WTC11 (cell line): ENCODE results near the gene ETF1. TPM values are rescaled to one million over a fixed set of nuclear protein-coding genes. Genes with fewer than 3 reads are reported as not detected.
A peak's percentile ranks its signal among the peaks of the same experiment; 100 is the strongest.

Experiments used
- ARID4B ChIP-seq: sonication (generic); formaldehyde crosslinking; IDR thresholded peaks from 2 replicates; pipeline ENCODE4 v1.8.0; 2023; ENCODE audit warnings: missing genetic modification reagents, mild to moderate bottlenecking, borderline replicate concordance
- CBFB ChIP-seq: sonication (generic); formaldehyde crosslinking; IDR thresholded peaks from 2 replicates; pipeline ENCODE4 v1.8.1; 2022; ENCODE audit warnings: mild to moderate bottlenecking, low read depth, missing genetic modification reagents
- CREB1 ChIP-seq: sonication (generic); formaldehyde crosslinking; IDR thresholded peaks from 2 replicates; pipeline ENCODE4 v1.8.0; 2023; ENCODE audit warnings: mild to moderate bottlenecking, missing genetic modification reagents
- E2F1 ChIP-seq: sonication (generic); formaldehyde crosslinking; IDR thresholded peaks from 2 replicates; pipeline ENCODE4 v1.8.0; 2022; ENCODE audit warnings: mild to moderate bottlenecking, missing genetic modification reagents
- GTF2I ChIP-seq: fragments of 250-450 bp; sonication (Bioruptor Pico); conservative IDR thresholded peaks from 2 replicates; pipeline ENCODE4 v1.4.0; 2021; ENCODE audit warnings: mild to moderate bottlenecking
- IRF2 ChIP-seq: sonication (generic); formaldehyde crosslinking; IDR thresholded peaks from 2 replicates; pipeline ENCODE4 v1.8.0; 2022; ENCODE audit warnings: low read depth, missing genetic modification reagents, borderline replicate concordance
- MLX ChIP-seq: sonication (generic); formaldehyde crosslinking; IDR thresholded peaks from 2 replicates; pipeline ENCODE4 v1.8.1; 2023; ENCODE audit warnings: mild to moderate bottlenecking, missing genetic modification reagents, moderate library complexity
- MYBL2 ChIP-seq: sonication (generic); formaldehyde crosslinking; IDR thresholded peaks from 2 replicates; pipeline ENCODE4 v1.8.1; 2023; ENCODE audit warnings: mild to moderate bottlenecking, moderate library complexity, missing genetic modification reagents
- NFATC4 ChIP-seq: fragments of 250-450 bp; sonication (Bioruptor Pico); IDR thresholded peaks from 2 replicates; pipeline ENCODE4 v1.9.0; 2021; ENCODE audit warnings: mild to moderate bottlenecking
- ZBTB43 ChIP-seq: sonication (generic); formaldehyde crosslinking; IDR thresholded peaks from 2 replicates; pipeline ENCODE4 v1.8.1; 2023; ENCODE audit warnings: mild to moderate bottlenecking, missing genetic modification reagents
- ZNF138 ChIP-seq: sonication (generic); formaldehyde crosslinking; conservative IDR thresholded peaks from 2 replicates; pipeline ENCODE4 v1.8.1; 2022; ENCODE audit warnings: mild to moderate bottlenecking, moderate library complexity, missing genetic modification reagents
- ZNF219 ChIP-seq: sonication (generic); formaldehyde crosslinking; IDR thresholded peaks from 2 replicates; pipeline ENCODE4 v1.8.0; 2023; ENCODE audit warnings: missing genetic modification reagents, mild to moderate bottlenecking, borderline replicate concordance
- ZNF423 ChIP-seq: fragments of 250-450 bp; sonication (Bioruptor Pico); IDR thresholded peaks from 2 replicates; pipeline ENCODE4 v2.1.2; 2022; ENCODE audit warnings: mild to moderate bottlenecking, moderate library complexity
- ZNF425 ChIP-seq: fragments of 250-450 bp; sonication (Bioruptor Pico); conservative IDR thresholded peaks from 2 replicates; pipeline ENCODE4 v1.9.0; 2021; ENCODE audit warnings: mild to moderate bottlenecking
- ZNF512 ChIP-seq: sonication (generic); formaldehyde crosslinking; IDR thresholded peaks from 2 replicates; pipeline ENCODE4 v1.8.1; 2022; ENCODE audit warnings: missing genetic modification reagents, borderline replicate concordance
- ZNF671 ChIP-seq: fragments of 250-450 bp; sonication (Bioruptor Pico); IDR thresholded peaks from 2 replicates; pipeline ENCODE4 v1.8.0; 2021; ENCODE audit warnings: mild to moderate bottlenecking
- total RNA-seq: library from RNA; stranded (reverse); gene quantifications from 3 replicates; pipeline ENCODE4 v1.2.3, GENCODE V29; 2021
- TF ChIP-seq, protein P1 (sequence below): fragments of 250-450 bp; sonication (Bioruptor Pico); IDR thresholded peaks from 2 replicates; pipeline ENCODE4 v1.9.0; 2021; ENCODE audit warnings: moderate library complexity, mild to moderate bottlenecking, inconsistent platforms, borderline replicate concordance
- TF ChIP-seq, protein P2 (sequence below): sonication (generic); formaldehyde crosslinking; IDR thresholded peaks from 2 replicates; pipeline ENCODE4 v1.8.1; 2023; ENCODE audit warnings: mild to moderate bottlenecking, missing genetic modification reagents
- TF ChIP-seq, protein P3 (sequence below): sonication (generic); formaldehyde crosslinking; IDR thresholded peaks from 2 replicates; pipeline ENCODE4 v1.8.0; 2023; ENCODE audit warnings: mild to moderate bottlenecking, missing genetic modification reagents

Gene ETF1
- total RNA-seq, 1 experiment from 2014 or later = 137 TPM

DNA sequence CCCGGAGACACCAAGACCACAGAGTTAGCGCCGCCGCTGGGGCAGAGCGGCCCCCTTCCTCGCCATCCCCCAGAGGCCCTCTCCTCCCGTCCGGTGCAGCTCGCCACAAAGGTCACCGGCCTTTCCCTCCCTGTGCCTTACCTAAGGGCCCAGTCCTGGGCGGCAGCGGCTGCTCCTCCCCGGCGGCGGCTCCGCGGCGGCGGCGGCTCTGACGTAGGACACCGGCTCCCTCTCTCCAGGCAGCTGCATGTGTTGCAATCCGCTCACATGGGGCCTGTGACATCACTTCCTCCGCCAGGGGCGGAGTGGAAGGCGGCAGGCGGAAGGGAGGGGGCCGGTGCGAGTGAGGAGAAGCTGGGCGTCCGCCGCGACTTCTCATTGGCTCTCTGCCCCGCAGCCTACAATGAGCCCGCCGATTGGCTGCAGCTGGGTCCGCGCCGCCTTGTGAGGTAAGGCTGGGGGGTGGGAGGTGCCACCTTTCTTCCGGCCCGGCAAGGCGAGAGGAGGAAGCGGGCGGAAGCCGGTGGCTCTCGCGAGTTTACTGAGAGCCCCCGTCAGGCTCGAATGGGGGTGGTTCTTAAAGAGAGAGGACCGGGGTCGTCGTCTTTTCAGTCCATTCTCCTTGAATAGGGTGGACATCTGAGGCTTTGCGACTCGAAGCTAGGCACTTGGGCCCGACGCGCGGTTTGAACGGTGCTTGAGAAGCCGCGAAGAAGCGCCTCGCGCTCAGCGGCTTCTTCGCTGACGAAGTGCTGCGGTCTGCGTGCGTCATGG is at the start of gene ETF1 (continued):
- TF ChIP-seq E2F1 (CRISPR knock-in tag) (no peak), ZNF512 (CRISPR knock-in tag) (no peak), ZBTB43 (CRISPR knock-in tag) (no peak), NFATC4 (no peak), ZNF423 (CRISPR knock-in tag) (no peak), IRF2 (CRISPR knock-in tag) (no peak), ARID4B (CRISPR knock-in tag) (peak; percentile 51; the same call in 1 of the 2 replicates), CREB1 (CRISPR knock-in tag) (no peak; the same call in 1 of the 2 replicates), ZNF138 (CRISPR knock-in tag) (no peak), CBFB (CRISPR knock-in tag) (no peak; the same call in 1 of the 2 replicates), MLX (CRISPR knock-in tag) (no peak), ZNF671 (CRISPR knock-in tag) (no peak), ZNF425 (CRISPR knock-in tag) (no peak), MYBL2 (CRISPR knock-in tag) (peak; percentile 28; the same call in 1 of the 2 replicates), GTF2I (CRISPR knock-in tag) (no peak), ZNF219 (0 out of 2 replicates have a peak, but pooled peaks have one; percentile 52)
- TF ChIP-seq, protein P1, sequence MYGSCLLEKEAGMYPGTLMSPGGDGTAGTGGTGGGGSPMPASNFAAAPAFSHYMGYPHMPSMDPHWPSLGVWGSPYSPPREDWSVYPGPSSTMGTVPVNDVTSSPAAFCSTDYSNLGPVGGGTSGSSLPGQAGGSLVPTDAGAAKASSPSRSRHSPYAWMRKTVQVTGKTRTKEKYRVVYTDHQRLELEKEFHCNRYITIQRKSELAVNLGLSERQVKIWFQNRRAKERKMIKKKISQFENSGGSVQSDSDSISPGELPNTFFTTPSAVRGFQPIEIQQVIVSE (CRISPR knock-in tag) = no peak
- TF ChIP-seq, protein P2, sequence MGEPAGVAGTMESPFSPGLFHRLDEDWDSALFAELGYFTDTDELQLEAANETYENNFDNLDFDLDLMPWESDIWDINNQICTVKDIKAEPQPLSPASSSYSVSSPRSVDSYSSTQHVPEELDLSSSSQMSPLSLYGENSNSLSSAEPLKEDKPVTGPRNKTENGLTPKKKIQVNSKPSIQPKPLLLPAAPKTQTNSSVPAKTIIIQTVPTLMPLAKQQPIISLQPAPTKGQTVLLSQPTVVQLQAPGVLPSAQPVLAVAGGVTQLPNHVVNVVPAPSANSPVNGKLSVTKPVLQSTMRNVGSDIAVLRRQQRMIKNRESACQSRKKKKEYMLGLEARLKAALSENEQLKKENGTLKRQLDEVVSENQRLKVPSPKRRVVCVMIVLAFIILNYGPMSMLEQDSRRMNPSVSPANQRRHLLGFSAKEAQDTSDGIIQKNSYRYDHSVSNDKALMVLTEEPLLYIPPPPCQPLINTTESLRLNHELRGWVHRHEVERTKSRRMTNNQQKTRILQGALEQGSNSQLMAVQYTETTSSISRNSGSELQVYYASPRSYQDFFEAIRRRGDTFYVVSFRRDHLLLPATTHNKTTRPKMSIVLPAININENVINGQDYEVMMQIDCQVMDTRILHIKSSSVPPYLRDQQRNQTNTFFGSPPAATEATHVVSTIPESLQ (CRISPR knock-in tag) = no peak
- TF ChIP-seq, protein P3, sequence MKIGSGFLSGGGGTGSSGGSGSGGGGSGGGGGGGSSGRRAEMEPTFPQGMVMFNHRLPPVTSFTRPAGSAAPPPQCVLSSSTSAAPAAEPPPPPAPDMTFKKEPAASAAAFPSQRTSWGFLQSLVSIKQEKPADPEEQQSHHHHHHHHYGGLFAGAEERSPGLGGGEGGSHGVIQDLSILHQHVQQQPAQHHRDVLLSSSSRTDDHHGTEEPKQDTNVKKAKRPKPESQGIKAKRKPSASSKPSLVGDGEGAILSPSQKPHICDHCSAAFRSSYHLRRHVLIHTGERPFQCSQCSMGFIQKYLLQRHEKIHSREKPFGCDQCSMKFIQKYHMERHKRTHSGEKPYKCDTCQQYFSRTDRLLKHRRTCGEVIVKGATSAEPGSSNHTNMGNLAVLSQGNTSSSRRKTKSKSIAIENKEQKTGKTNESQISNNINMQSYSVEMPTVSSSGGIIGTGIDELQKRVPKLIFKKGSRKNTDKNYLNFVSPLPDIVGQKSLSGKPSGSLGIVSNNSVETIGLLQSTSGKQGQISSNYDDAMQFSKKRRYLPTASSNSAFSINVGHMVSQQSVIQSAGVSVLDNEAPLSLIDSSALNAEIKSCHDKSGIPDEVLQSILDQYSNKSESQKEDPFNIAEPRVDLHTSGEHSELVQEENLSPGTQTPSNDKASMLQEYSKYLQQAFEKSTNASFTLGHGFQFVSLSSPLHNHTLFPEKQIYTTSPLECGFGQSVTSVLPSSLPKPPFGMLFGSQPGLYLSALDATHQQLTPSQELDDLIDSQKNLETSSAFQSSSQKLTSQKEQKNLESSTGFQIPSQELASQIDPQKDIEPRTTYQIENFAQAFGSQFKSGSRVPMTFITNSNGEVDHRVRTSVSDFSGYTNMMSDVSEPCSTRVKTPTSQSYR (CRISPR knock-in tag) = 0 out of 2 replicates have a peak, but pooled peaks have one; percentile 23
